ENCODE measurements around the gene SBK2.

Gene SBK2

DNA sequence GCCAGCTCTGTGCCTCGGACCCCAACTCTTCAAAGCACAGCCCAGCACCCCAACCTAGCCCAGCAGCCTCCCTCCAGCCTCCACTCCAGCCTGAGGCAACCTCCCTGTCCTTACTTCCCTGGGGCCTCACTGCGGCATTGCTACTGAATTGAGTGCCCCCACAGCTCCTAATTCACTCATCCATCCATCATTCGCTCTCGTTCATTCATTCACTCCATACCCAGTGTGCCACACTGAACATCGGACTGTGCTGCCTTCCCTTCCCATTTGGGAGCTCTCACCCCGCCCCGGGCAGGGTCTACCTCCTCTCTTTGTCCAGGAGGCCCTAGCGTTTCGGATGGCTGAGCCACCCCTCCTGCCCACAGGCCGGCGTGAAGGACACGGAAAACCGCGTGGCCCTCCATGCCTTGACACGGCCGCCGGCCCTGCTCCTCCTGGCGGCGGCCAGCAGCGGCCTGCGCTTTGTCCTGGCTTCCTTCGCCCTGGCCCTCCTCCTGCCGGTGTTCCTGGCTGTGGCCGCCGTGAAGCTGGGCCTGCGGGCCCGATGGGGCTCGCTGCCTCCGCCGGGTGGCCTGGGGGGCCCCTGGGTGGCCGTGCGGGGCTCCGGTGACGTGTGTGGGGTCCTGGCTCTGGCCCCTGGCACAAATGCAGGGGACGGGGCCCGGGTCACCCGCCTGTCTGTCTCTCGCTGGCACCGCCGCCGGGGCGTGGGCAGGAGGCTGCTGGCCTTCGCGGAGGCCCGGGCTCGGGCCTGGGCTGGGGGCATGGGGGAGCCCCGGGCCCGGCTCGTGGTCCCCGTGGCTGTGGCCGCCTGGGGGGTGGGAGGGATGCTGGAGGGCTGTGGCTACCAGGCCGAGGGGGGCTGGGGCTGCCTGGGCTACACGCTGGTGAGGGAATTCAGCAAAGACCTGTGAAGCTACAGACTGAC is 50.6 kb downstream of the SBK2 start:
- no peak for DNase-seq (ENCODE audit: low read depth)

DNA sequence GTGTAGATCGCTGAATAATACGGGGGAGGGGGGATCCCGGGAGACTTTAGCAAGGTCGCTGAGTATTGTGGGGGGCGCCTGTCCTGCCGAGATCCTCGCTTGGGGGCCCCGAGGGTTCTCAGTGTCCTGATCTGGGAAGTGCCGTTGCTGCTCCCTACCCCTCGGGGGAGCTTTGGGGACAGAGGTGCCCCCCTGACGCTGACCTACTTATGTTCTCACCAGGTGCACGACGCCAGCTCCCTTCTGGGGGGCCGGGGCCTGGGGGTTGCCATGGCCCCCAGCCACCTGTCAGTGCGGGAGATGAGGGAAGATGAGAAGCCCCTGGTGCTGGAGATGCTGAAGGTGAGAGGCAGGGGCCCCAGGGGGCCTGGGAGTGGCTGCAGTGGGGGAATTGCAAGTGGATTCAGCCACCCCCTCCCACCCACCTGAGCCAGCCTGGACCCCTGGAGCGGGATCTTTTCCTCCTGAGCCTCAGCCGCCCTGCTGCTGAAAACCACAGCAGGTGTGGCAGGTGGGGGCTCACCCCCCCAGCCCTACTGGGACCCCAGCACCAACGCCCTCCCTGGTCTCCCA is 51.4 kb downstream of the SBK2 start:
- no peak for DNase-seq (ENCODE audit: low read depth)

DNA sequence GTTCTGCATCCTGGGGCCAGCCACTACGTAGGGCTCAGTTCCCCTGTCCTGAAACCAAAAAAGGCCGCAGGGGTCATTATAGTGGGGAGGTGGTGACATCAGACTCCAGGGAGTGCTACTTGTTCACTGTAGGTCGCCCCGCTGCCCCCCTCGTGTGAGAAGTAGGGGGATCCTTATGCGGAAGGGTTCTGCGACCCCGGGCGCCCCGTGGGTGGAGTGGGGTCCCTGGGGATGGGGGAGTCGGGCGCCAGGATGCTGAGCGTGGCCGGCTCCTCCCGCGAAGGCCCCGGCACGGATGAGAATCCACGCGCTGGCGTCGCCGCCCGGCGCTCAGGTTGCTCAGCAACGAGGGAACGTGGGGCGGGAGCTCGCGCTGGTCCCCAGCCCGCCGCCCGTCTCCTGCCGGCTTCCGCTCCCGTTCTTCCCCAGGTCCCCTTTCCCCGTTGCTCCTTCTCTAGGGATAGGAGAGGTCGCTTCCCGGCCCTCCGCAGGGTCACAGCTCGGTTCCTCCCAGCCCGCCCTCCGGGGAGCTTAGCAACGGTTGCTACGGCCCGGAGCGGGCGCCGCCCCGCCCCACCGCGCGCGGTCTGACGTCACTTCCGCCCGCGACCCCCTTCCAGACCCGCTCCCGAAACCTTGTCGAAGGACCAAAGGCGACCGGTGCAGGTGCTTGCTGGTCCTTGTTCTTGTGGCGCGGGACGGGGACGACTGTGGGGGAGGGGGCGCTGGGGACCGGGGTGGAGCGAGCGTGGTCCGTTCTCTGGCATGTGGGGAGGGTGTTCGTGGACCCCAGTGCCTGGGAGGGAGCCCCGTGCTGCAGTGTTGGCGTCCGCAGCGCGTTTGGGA is 52.1 kb downstream of the SBK2 start, which contains the start of gene NAT14:
NAT14 (plus strand) TSS at position 596 of the 846 bp plus-strand sequence. CDS start 521 bp downstream, outside the sequence.
- peak; percentile 40 for DNase-seq (ENCODE audit: low read depth)

DNA sequence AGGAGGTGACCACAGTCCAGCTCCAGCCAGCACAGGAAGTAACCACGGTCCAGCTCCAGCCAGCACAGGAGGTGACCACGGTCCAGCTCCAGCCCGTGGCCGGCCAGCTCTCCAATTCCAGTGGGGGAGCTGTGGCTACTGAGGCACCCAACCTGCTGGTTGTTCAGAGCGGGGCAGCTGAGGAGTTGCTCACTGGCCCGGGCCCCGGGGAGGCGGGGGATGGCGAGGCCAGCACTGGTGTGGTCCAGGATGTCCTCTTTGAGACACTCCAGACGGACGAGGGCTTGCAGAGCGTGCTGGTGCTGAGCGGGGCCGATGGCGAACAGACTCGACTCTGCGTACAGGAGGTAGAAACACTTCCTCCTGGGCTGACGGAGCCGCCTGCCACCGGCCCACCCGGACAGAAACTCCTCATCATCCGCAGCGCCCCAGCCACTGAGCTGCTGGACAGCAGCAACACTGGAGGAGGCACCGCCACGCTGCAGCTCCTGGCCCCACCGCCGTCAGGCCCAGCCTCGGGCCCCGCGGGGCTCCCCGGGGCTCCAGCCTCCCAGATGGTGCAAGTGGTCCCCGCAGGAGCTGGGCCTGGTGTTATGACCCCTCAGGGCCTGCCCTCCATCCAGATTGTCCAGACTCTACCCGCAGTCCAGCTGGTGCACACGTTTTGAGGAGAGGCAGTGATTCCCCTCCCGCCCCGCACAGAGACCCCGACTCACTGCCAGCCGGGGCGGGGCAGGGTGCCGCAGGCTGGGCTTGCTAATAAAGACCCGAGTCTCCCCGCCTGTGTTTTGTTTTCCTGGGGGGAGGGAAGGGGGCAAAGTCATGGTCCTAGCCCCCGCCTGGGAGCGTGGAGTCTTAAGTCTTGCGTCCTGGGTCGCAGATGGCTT is 53.0 kb downstream of the SBK2 start:
- DNase-seq (ENCODE audit: low read depth) = no peak

DNA sequence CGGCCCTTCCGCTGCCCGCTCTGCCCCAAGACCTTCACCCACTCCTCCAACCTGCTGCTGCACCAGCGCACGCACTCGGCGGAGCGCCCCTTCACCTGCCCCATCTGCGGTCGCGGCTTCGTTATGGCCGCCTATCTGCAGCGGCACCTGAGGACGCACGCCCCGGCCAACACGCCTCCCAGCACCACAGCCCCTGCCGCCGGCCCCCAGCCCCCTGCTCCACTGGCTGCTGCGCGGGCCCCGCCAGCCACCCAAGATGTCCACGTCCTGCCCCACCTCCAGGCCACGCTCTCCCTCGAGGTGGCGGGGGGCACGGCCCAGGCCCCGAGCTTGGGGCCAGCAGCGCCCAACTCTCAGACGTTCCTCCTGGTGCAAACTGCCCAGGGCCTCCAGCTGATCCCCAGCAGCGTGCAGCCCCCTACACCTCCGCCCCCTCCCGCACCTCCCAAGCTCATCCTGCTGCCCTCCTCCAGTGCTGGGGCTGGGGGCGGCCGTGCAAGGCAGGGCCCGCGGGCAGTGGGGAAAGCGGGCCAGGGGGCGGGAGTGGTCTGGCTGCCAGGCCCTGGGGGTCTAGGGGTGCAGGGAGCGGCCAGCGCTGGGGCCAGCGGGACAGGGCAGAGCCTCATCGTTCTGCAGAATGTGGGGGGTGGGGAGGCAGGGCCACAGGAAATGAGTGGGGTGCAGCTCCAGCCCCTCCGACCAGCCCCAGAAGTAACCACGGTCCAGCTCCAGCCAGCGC is 53.8 kb downstream of the SBK2 start:
- no peak for DNase-seq (ENCODE audit: low read depth)

DNA sequence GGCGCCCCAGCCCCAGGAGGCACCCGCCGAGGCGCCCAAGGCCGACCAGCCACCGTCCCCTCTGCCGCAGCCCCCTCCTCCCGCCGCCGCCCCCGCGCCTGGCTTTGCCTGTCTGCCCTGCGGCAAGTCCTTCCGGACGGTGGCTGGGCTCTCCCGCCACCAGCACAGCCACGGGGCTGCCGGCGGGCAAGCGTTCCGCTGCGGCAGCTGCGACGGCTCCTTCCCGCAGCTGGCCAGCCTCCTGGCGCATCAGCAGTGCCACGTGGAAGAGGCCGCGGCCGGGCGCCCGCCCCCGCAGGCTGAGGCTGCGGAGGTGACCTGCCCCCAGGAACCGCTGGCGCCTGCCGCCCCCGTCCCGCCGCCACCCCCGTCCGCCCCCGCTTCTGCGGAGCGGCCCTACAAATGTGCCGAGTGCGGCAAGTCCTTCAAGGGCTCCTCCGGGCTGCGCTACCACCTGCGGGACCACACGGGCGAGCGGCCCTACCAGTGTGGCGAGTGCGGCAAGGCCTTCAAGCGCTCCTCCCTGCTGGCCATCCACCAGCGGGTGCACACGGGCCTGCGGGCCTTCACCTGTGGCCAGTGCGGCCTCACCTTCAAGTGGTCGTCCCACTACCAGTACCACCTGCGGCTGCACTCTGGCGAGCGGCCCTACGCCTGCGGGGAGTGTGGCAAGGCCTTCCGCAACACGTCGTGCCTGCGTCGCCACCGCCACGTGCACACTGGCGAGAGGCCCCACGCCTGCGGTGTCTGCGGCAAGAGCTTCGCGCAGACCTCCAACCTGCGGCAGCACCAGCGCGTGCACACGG is 54.6 kb downstream of the SBK2 start:
- no peak for DNase-seq (ENCODE audit: low read depth)

DNA sequence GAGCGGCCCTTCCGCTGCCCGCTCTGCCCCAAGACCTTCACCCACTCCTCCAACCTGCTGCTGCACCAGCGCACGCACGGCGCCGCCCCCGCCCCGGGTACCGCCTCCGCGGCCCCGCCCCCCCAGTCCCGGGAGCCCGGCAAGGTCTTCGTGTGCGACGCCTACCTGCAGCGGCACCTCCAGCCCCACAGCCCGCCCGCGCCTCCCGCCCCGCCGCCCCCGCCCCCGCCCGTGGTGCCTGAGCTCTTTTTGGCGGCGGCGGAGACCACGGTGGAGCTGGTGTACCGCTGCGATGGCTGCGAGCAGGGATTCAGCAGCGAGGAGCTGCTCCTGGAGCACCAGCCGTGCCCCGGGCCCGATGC is 55.2 kb downstream of the SBK2 start:
- no peak for DNase-seq (ENCODE audit: low read depth)

DNA sequence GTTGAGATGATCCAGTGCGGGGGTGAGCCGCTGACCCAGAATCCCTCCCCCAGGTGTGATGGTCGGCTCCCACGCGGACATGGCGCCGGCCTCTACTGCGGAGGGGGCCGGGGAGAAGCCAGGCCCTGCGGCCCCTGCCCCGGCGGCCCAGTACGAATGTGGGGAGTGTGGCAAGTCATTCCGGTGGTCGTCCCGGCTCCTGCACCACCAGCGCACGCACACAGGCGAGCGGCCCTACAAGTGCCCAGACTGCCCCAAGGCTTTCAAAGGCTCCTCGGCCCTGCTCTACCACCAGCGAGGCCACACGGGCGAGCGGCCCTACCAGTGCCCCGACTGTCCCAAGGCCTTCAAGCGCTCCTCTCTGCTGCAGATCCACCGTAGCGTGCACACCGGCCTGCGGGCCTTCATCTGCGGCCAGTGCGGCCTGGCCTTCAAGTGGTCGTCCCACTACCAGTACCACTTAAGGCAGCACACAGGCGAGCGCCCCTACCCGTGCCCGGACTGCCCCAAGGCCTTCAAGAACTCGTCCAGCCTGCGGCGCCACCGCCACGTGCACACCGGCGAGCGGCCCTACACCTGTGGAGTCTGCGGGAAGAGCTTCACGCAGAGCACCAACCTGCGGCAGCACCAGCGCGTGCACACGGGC is 55.7 kb downstream of the SBK2 start:
- no peak for DNase-seq (ENCODE audit: low read depth)

DNA sequence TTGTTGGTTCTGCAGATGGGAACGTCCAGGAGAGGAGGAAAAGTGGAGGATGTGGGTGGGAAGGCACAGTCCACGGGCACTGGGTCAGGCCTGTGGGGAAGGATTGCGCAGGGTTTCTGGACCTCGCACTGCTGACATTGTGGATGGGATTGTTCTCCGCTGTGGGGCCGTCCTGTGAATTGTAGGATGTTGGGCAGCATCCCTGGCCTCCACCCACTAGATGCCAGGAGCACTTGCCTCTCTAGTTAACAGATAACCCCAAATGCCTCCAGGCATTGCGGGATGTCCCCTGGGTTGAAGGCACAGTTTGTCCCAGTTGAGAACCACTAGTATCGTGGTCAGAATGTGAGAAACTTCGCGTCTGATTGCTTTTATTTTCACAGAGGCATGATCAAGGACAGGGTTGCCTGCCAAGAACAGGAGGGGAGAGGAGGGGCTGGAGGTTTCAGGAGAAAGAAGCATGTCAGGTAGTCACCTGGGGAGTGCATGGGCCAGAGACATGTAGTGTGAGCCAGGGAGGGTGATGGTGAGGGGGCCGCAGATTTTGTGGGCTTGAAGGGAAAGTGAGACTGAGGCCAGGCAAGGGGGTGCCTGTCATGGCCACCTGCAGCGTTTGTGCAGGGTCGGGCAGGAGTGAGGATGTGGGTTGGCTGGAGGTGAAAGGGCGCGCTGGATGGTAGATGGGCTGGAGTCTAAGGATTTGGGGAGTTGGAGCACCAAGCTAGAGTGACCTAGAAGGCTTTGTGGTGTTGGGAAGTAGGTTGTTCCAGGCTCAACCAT is 57.3 kb downstream of the SBK2 start:
- DNase-seq (ENCODE audit: low read depth) = no peak

DNA sequence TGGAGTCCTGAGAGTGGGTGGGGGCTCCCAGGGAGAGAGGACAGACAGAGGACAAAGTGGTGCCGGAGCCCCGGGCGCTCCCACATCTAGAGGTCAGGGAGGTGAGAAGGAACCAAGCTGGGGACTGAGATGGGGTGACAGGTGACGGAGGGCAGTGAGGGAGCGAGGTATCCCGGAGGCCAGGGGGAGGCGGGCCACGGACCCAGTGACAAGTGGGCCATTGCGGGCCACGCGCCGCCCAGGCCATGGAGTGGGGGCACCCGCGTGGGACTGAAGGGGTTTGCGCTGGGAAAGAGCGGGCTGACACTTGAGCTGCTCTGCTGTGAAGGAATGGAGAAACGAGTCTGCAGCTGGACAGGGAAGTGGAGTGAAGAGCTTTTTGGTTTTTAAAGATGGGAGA is 57.9 kb downstream of the SBK2 start:
- DNase-seq (ENCODE audit: low read depth) = no peak
